KOPT-K1 (cell line): ENCODE data around the gene GPR137B.
"Not testable (repeated sequence)": the region's sequence is repeated elsewhere in the genome, so short reads cannot be mapped to it uniquely, and the experiment has no call there.

Source experiments
- H3K27ac ChIP-seq: fragments of 200-600 bp; sonication (generic); 2 replicates; pipeline ENCODE4 v1.5.1; 2016; ENCODE audit warnings: antibody characterized with exemption, mild to moderate bottlenecking, low read depth, low read length; ENCODE audit not compliant: poor library complexity, severe bottlenecking
- H3K36me3 ChIP-seq: fragments of 200-600 bp; sonication (generic); 2 replicates; pipeline ENCODE4 v1.5.1; 2017; ENCODE audit warnings: antibody characterized with exemption, mild to moderate bottlenecking, low read length, moderate library complexity; ENCODE audit not compliant: insufficient read depth
- H3K9me3 ChIP-seq: fragments of 200-600 bp; sonication (generic); 2 replicates; pipeline ENCODE4 v1.5.1; 2017; ENCODE audit warnings: antibody characterized with exemption, low read length, mild to moderate bottlenecking; ENCODE audit not compliant: insufficient read depth, poor library complexity, severe bottlenecking

The GPR137B gene

GRCh38 chr1:236158719-236159118, 16.4 kb downstream of the GPR137B start:
- Histone ChIP-seq H3K36me3 (no peaks in the 10 kb centered on the region), H3K9me3 (peaks cover 14% of the 10 kb centered on the region), H3K27ac (no peak overlapping the region)

GRCh38 chr1:236159704-236160539, 17.6 kb downstream of the GPR137B start:
- H3K27ac ChIP-seq = no peak overlapping the region

DNA sequence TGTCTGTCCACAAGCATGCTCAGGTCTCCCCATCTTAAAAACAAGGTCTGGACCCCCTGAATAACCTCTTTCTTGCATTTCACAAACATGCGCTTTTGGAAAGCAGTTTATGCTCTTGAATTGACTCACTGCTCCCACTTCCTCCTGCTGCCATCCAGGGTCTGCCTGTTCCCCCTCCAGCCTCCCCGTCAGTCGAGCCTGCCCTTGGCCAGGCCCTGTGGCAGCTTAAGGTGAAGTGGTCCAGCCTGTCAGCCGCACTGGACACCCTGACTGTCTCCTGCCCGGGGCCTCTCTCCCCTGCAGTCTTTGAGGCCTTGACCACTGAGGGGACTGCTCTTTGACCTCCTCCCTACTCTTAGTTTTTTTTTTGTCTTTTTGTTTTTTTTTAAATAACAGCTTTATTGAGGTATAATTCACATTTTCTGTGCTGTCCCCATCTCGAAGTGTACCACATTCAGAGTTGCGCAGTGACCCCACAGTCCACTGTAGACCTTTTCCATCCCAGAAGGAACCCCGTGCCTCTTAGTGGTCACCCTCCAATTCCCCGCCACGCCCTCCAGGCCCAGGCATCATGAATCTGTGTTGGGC, 18.3 kb downstream of the GPR137B start:
- Histone ChIP-seq H3K36me3 (no peaks in the 10 kb centered on the region), H3K9me3 (peaks cover 14% of the 10 kb centered on the region), H3K27ac (no peak overlapping the region)

More at GRCh38 chr1:236159704-236160539, 17.6 kb downstream of the GPR137B start:
- no peaks in the 10 kb centered on the region for H3K36me3 ChIP-seq
- peaks cover 14% of the 10 kb centered on the region for H3K9me3 ChIP-seq

- Histone ChIP-seq H3K9me3 (peaks cover 14% of the 10 kb centered on the region), H3K36me3 (no peaks in the 10 kb centered on the region), H3K27ac (no peak overlapping the region)
Observed at GRCh38 chr1:236161230-236161629, 18.9 kb downstream of the GPR137B start.

GRCh38 chr1:236161755-236162154, 19.4 kb downstream of the GPR137B start:
- H3K9me3 ChIP-seq = peaks cover 14% of the 10 kb centered on the region
- not testable (repeated sequence) for H3K27ac ChIP-seq, H3K36me3 ChIP-seq

DNA sequence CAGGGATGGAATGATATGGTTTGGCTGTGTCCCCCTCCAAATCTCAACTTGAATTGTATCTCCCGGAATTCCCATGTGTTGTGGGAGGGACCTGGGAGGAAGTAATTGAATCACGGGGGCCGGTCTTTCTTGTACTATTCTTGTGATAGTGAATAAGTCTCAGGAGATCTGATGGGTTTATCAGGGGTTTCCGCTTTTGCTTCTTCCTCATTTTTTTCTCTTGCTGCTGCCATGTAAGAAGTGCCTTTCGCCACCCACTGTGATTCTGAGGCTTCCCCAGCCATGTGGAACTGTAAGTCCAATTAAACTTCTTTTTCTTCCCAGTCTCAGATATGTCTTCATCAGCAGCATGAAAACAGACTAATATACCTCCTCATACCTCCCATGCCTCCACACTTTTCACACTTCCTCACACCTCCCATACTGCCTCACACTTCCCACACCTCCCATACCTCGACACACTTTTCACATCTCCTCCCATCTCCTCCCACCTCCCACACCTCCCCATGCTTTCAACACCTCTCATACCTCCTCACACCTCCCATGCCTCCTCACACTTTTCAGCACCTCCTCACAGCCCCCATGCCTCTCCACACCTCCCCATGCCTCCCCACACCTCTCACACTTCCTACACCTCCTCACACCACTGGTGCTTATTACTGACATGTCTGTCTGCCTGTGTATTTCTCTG, 21.3 kb downstream of the GPR137B start:
- H3K9me3 ChIP-seq = peaks cover 14% of the 10 kb centered on the region
- no peaks in the 10 kb centered on the region for H3K36me3 ChIP-seq
- H3K27ac ChIP-seq = no peak overlapping the region

DNA sequence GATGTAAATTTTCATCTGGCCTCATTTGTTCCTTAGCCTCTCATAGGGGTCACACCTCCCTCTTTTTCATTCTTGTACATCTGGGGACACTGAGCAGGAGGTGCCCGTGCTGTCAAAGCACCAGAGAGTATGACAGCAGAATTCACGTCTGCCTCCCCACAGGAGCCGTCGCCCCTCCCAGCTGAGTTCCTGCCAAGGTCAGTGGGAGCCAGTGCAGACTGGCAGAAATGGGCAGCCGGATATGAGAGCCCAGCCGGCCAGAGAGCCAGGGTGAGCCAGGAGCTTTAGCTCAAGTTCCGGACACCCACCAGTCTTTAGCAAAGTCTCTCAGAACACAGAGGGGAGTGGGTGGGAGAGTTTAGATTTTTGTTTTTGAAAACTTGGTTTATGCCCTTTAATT, 21.9 kb downstream of the GPR137B start:
- H3K27ac ChIP-seq = no peak overlapping the region
- H3K36me3 ChIP-seq = no peaks in the 10 kb centered on the region
- H3K9me3 ChIP-seq = peaks cover 14% of the 10 kb centered on the region

DNA sequence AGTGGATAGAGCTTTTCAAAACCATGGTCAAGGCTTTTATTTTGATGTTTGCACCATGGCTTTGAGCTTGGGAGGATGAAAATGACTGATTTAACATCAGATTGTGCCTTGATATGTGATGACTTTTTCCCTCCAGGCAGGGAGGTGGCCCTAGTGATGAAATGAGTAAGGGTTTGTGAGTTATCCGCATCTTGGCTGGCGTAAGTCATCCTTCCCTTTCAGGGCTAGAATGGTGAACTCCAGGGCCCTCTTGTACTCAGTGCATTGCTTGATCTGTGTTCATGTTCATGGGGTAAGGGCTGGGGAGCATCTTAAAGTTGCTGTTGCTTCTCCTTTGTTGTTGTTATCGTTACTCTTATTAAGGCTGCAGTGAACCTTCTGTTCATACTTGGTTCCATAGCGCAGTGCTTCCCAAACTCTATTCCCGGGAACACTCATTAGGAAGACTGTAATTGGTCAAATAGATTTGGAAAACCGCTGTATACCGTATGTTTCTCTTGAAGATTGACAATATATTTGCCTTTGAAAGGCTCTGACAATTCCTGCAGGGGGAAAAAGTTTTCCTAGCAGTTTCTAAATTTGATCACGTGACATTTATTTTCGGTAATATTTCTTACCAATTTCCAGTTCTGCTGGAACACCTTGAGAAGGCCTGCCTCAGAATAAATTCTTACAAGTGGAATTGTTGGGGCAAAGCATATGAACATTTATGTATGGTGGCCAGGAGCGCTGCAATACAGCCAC, 23.1 kb downstream of the GPR137B start:
- Histone ChIP-seq H3K9me3 (peaks cover 14% of the 10 kb centered on the region), H3K27ac (no peak overlapping the region), H3K36me3 (no peaks in the 10 kb centered on the region)

DNA sequence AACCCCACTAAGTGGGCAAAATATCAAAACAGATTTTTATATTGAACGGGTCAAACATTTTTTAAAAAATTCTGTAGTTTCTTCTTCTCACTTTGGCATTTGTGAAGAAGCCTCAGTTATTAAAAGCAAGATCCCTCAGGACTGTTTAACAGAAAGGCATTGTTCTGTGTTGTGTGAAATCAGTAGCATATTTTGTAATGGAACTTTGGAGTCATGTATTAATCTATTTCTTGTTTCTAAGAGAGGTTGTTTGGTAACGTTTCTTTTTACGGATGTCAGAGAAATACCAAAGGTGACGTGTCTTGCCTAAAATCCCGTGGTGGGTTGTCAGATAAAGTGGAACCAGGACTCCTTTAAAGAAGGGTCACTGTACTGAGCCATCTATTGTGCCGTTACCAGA, 23.7 kb downstream of the GPR137B start:
- H3K27ac ChIP-seq = no peak overlapping the region
- H3K9me3 ChIP-seq = peaks cover 11% of the 10 kb centered on the region
- no peaks in the 10 kb centered on the region for H3K36me3 ChIP-seq

DNA sequence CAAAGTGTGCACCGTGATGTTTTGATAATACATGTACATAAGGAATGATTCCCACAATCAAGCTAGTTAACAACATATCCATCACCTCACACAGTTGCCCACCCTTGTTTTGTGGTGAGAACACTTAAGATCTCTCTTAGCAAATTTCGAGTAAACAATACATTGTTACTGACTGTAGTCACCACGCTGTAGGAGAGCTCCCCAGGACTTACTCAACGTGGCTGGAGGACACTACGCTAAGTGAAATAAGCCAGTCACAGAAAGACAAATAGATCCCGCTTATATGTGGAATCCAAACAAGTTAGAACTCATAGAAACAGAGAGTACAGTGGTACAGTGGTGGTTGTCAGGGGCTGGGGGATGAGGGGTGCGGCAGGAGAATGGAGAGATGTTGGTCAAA, 24.8 kb downstream of the GPR137B start:
- Histone ChIP-seq H3K27ac (no peak overlapping the region), H3K9me3 (peaks cover under 1% of the 10 kb centered on the region), H3K36me3 (no peaks in the 10 kb centered on the region)

DNA sequence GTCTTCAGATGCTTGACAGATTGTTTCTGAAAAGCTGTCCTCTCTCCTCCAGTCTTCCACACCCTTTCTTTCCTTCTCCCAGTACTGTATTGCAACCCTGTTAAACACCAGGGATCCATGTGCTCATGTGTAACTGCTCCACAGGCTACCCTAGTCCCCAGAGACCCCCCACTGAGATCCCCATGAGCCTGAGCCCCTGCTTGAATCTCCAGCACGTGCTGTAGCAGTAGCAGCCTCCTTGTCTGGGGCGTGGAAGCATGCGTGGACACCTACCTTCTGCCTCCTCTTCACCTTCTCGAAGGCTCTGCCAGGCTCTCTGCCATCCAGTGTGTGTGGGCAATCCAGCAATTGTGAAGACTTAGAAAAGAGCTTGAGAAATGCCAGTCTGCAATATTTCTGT, 25.2 kb downstream of the GPR137B start:
- H3K9me3 ChIP-seq = no peaks in the 10 kb centered on the region
- H3K36me3 ChIP-seq = no peaks in the 10 kb centered on the region
- no peak overlapping the region for H3K27ac ChIP-seq

- Histone ChIP-seq H3K27ac (no peak overlapping the region), H3K9me3 (no peaks in the 10 kb centered on the region), H3K36me3 (no peaks in the 10 kb centered on the region)
Observed at GRCh38 chr1:236168716-236169429, 26.5 kb downstream of the GPR137B start.

- H3K36me3 ChIP-seq = no peaks in the 10 kb centered on the region
- no peaks in the 10 kb centered on the region for H3K9me3 ChIP-seq
- H3K27ac ChIP-seq = no peak overlapping the region
Observed at GRCh38 chr1:236172041-236172579, 29.8 kb downstream of the GPR137B start.

DNA sequence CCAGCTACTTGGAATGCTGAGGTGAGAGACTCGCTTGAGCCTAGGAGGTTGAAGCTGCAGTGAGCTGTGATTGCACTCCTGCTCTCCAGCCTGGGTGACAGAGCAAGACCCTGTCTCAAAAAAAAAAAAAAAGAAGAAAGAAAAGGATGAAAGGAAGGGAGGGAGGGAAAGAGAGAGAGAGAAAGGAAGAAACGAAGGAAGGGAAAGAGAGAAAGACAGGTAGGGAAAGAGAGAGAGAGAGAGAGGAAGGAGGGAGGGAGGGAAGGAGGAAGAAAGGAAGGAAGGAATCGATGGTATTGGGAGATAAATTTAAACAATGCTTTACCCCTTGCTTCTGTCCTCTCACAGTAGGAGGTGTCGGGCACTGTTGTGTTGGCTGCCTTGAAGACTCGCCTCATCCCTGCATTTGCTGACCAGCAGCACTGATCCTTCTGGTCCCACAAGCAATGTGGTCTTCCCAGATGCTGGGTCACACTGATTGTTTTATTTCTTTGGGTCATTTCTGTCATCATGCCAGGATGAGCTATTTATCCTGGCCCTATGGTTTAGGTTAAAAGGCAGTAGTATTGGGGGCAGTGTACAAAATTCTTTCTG, 30.9 kb downstream of the GPR137B start:
- Histone ChIP-seq H3K36me3 (no peaks in the 10 kb centered on the region), H3K9me3 (no peaks in the 10 kb centered on the region), H3K27ac (no peak overlapping the region)
